Measurements from ENCODE around the gene DGKZ. TPM values are rescaled to one million over a fixed set of nuclear protein-coding genes. Genes with fewer than 3 reads are reported as not detected.
A peak's percentile ranks its signal among the peaks of the same experiment; 100 is the strongest.

Gene DGKZ, protein sequence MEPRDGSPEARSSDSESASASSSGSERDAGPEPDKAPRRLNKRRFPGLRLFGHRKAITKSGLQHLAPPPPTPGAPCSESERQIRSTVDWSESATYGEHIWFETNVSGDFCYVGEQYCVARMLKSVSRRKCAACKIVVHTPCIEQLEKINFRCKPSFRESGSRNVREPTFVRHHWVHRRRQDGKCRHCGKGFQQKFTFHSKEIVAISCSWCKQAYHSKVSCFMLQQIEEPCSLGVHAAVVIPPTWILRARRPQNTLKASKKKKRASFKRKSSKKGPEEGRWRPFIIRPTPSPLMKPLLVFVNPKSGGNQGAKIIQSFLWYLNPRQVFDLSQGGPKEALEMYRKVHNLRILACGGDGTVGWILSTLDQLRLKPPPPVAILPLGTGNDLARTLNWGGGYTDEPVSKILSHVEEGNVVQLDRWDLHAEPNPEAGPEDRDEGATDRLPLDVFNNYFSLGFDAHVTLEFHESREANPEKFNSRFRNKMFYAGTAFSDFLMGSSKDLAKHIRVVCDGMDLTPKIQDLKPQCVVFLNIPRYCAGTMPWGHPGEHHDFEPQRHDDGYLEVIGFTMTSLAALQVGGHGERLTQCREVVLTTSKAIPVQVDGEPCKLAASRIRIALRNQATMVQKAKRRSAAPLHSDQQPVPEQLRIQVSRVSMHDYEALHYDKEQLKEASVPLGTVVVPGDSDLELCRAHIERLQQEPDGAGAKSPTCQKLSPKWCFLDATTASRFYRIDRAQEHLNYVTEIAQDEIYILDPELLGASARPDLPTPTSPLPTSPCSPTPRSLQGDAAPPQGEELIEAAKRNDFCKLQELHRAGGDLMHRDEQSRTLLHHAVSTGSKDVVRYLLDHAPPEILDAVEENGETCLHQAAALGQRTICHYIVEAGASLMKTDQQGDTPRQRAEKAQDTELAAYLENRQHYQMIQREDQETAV
- total RNA-seq (10 to 100 TPM; 25.3 to 63.4 (median 43.6) TPM), polyA plus RNA-seq (100 to 1,000 TPM in 1 of 3 donors, 10 to 100 TPM in 2; 12.4 to 160 (median 57.0) TPM)
- long read RNA-seq, donor 1, partial matches to known transcripts = 0 of 1 reads
- long read RNA-seq, donor 1, other reads (novel, unspliced or antisense) = 0 of 1 reads
- long read RNA-seq, donor 2, partial matches to known transcripts = 0 of 5 reads
- long read RNA-seq, donor 2, other reads (novel, unspliced or antisense) = 0 of 5 reads
- long read RNA-seq, donor 3, partial matches to known transcripts = 6 of 6 reads
- long read RNA-seq, donor 3, other reads (novel, unspliced or antisense) = 0 of 6 reads
- long read RNA-seq, donor 4, partial matches to known transcripts = 1 of 2 reads
- long read RNA-seq, donor 4, other reads (novel, unspliced or antisense) = 0 of 2 reads
- long read RNA-seq, donor 5, transcript DGKZ-203 (31 exons, 2,862 nt) = major isoform, 23 of 88 reads
- long read RNA-seq, donor 5, transcript DGKZ-205 (31 exons, 3,482 nt) = minor isoform, 8 of 88 reads
- long read RNA-seq, donor 5, partial matches to known transcripts = 14 of 88 reads
- long read RNA-seq, donor 5, other reads (novel, unspliced or antisense) = 42 of 88 reads
- long read RNA-seq, donor 6, partial matches to known transcripts = 0 of 5 reads
- long read RNA-seq, donor 6, other reads (novel, unspliced or antisense) = 5 of 5 reads
- long read RNA-seq, donor 7, partial matches to known transcripts = 302 of 303 reads
- long read RNA-seq, donor 7, other reads (novel, unspliced or antisense) = 0 of 303 reads
- long read RNA-seq, donor 8, partial matches to known transcripts = 0 of 1 reads
- long read RNA-seq, donor 8, other reads (novel, unspliced or antisense) = 0 of 1 reads
- long read RNA-seq, donor 9, partial matches to known transcripts = 0 of 1 reads
- long read RNA-seq, donor 9, other reads (novel, unspliced or antisense) = 0 of 1 reads
- long read RNA-seq, donor 10 = 0 reads

GRCh38 chr11:46346886-46347636, at the start of gene DGKZ:
Gene DGKZ, plus strand, starts transcription at chr11:46347463. Its CDS starts 197 bp downstream, at chr11:46347660.
- H3K9me3 ChIP-seq (replicated peaks in 1 of 3) = no peaks in the 10 kb centered on the region
- no peaks in the 10 kb centered on the region for H3K27me3 ChIP-seq
- 8 to 37% (median 12%) methylated on average over 9 to 80 of the region's 80 CpGs for WGBS, 4 donors
- intact Hi-C loops (cut with DNase I) = no loop called here
- H3K4me1 ChIP-seq (replicated peaks in 1 of 2) = peaks cover 20 to 36% of the 10 kb centered on the region in 2 donors
- H3K27ac ChIP-seq = peak within 1 kb of the TSS in 2 of 5 donors; percentile 13 to 80
- H3K4me3 ChIP-seq = peak within 1 kb of the TSS; percentile 62 to 76 (median 68)
- TF ChIP-seq POLR2A (IDR thresholded peaks at IDR 0.05) (peak; percentile 9 to 45), CTCF (IDR thresholded peaks at IDR 0.05) (peak in 5 of 6 experiments; percentile 11 to 99 (median 83))
- peak; percentile 81 to 89 (median 84) for DNase-seq
- no peaks in the 10 kb centered on the region for H3K36me3 ChIP-seq (replicated peaks in 1 of 2)

DNA sequence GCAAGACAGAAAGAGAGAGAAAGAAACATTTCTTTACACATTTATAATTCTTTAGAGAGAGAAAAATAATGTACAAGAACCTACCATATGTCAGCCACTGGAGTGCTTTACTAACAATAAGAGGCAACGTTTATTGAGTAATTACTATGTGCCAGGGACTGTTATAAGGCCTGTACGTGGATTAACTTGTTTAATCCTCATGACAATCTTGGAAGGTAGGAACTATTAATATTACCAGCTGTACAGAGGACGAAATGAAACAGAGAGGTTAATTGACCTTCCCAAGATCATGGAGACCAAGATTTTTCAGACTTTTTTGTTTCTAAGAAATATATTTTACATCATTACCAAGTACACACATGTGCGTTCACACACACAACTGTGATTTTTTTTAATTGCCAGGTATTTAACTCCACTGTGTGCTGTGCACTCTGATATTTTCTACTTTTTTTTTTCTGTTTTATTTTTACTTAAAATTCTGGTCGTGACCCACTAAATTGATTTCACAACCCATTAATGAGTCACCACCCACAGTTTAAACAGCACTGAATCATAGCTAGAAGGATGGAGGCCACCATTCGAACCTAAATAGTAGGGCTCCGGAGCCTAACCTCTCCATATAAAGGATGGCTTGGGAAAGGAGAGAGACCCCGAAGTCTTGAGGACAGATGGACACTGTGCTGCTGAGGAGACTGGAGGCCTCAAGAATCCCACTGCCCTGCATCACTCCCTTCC, 48.4 kb upstream of the DGKZ start:
- Histone ChIP-seq H3K9me3 (replicated peaks in 1 of 3) (no peaks in the 10 kb centered on the region), H3K36me3 (replicated peaks in 1 of 2) (no peaks in the 10 kb centered on the region), H3K4me3 (no peak overlapping the region), H3K4me1 (replicated peaks in 1 of 2) (peaks cover 41 to 43% of the 10 kb centered on the region in 2 donors), H3K27me3 (no peaks in the 10 kb centered on the region), H3K27ac (peak overlapping the region; percentile 31 to 84 (median 67))
- TF ChIP-seq POLR2A (IDR thresholded peaks at IDR 0.05) (no peak), CTCF (IDR thresholded peaks at IDR 0.05) (no peak)
- WGBS, 4 donors = 27 to 36% (median 29%) methylated on average over 8 of the region's 8 CpGs
- intact Hi-C loops (cut with DNase I) = no loop called here
- peak in 2 of 7 donors; percentile 47 to 53 for DNase-seq
